IMR-90 (cell line): ENCODE measurements around the gene PFAS.

Source experiments
- CTCF ChIP-seq: conservative IDR thresholded peaks from 2 replicates; pipeline ENCODE4 v1.5.1; 2012; ENCODE audit warnings: mild to moderate bottlenecking, low read depth, low read length, improper control_type of control experiment
- POLR2A ChIP-seq: IDR thresholded peaks from 2 replicates; pipeline ENCODE4 v1.6.1; 2012; ENCODE audit warnings: mild to moderate bottlenecking, low read depth, low read length
- RAD21 ChIP-seq: IDR thresholded peaks from 2 replicates; pipeline ENCODE4 v1.6.1; 2012; ENCODE audit warnings: low read length, improper control_type of control experiment

- peak; percentile 34; the same call in 1 of the 2 replicates for TF ChIP-seq CTCF
- TF ChIP-seq POLR2A: no peak; the same call in 1 of the 2 replicates
- TF ChIP-seq RAD21: peak; percentile 29; the same call in 1 of the 2 replicates
Measured at GRCh38 chr17:8223356-8224126, 25.5 kb upstream of the PFAS start.
